SH-SY5Y (cell line): Measurements from ENCODE around the gene ABCA3.

ENCODE experiments used
- GATA2 ChIP-seq: IDR thresholded peaks from 2 replicates; pipeline ENCODE4 v1.6.1; 2011; ENCODE audit warnings: mild to moderate bottlenecking, low read depth, low read length
- GATA3 ChIP-seq: IDR thresholded peaks from 2 replicates; pipeline ENCODE4 v1.6.1; 2011; ENCODE audit warnings: low read depth, mild to moderate bottlenecking, low read length, moderate library complexity

The ABCA3 gene

DNA sequence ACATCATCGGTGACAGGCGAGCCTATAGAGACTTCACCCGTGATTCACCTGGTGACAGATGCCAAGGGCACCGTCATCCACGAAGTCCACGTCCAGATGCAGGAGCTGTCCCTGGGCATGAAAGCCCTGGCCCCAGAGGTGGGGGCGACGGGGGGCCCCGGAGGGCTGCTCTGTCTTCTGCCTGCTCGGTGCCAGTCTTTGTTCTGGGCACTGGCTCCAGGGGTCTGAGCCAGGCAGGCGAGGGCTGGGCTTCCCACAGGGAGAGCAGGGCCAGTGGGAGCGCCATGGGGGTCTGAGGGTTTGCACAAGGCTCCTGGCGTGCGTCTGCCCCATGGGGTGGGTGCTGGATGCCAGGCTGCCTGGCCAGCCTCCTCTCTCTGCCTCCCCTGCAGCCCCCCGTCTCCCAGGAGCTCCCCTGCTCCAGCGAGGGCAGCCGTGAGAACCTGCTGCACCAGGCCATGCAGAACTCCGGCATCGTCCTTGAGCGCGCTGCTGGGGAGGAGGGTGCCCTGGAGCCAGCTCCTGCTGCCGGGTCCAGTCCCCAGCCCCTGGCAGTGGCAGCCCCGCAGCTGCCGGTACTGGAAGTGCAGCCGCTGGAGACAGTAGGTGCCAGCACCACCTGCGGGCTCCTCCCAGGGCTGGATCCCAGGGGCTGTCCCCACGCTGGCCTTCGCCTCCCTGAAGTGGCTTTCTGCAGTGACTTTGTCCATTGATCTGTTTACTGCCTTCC lies 107.3 kb downstream of the ABCA3 start:
- TF ChIP-seq GATA2 = no peak
- TF ChIP-seq GATA3 = no peak

- TF ChIP-seq GATA2 (no peak), GATA3 (no peak)
Observed at GRCh38 chr16:2232094-2232990, 108.2 kb downstream of the ABCA3 start.

- TF ChIP-seq GATA3 (no peak), GATA2 (no peak)
Observed at GRCh38 chr16:2231016-2231931, 109.3 kb downstream of the ABCA3 start.

DNA sequence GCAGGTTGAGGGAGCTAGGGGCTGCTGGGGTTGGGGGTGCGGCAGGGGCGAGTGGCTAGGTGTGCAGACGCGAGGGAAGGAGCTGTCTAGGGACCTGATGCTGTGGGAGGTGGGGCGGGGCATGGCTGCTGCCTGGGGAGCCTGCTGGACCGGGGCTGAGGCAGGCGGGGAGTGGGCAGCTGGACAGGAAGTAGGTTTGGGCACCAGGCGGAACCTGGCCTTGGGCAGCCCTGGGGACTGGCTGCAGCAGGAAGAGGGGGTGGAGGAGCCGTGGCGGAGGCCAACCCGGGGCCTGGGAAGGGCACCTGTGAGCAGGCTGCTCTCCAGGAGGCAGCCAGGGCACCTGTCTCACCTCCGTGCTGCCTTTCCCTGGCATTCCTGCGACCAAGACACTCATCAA lies 110.2 kb downstream of the ABCA3 start:
- no peak for TF ChIP-seq GATA3
- no peak for TF ChIP-seq GATA2

DNA sequence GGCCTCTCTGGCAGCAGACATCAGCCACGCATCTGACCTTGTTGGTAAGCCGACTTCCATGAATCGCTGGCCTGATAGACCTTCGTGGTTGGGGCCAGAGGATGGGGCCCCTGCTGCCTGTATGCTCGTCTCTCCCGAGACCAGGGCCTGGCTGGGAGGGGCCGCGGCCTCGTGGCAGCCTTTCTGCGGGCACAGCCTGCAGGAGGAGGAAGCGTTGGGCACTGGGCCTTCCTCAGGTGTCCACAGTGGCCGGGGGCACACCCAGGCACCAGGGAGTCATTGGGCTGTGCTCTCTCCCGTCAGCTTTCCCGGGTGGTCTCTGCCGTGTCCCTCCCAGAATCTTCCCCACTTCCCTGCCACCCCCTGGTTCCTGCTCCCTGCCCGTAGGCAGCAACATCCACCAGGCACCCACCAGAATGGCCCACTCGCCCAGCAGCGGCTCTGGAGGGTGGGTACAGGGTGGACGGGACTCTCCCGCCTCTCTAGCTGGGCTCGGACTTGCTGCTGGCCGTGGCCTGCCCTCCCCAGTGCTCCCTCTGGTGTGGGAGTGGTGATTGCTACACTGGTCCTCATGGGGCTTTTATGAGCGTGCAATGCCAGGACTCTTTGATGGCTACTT lies 110.8 kb downstream of the ABCA3 start:
- no peak for TF ChIP-seq GATA2
- no peak for TF ChIP-seq GATA3

- TF ChIP-seq GATA3 = no peak
- no peak for TF ChIP-seq GATA2
Observed at GRCh38 chr16:2229091-2229490, 111.4 kb downstream of the ABCA3 start.

DNA sequence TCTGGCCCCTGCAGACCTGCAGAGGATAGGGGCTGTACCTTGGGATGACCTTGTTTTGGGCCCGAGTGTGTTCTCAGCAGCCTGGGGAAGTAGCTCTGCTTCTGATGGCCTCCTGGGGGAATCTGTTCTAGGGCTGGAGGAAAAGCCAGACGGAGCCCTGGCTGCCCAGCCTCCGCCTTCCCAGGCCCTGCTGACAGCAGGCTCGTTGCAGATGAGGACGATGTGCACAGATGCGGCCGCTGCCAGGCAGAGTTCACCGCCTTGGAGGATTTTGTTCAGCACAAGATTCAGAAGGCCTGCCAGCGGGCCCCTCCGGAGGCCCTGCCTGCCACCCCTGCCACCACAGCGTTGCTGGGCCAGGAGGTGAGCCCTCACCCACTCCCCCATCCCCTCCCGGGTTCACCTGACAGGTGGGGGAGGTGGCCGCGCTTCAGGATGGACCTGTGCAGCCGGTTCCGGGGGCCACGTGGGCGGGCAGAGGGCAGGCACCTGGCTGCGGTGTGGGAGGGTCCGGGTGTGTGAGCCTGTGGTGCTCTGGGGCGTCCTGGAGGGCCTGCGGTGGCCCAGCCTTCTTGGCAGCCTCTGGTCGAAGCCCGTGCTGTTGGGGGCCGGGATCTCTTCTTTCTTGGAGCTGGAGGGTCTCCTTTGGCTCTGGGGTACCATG lies 112.2 kb downstream of the ABCA3 start:
- TF ChIP-seq GATA3 (no peak), GATA2 (no peak)

DNA sequence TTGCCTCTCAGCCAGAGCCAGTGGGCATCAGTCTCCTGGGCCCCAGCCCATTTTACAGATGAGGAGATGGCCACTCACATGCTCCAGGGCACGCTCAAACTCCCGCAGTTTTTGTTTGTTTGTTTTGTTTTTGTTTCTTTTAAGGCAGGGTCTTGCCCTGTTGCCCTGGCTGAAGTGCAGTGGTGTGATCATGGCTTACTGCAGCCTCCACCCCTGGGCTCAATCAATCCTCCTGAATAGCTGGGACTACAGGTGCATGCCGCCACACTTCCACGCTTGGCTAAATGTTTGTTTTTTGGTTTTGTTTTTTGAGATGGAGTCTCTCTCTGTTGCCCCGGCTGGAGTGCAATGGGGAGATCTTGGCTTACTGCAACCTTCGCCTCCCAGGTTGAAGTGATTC lies 113.6 kb downstream of the ABCA3 start:
- TF ChIP-seq GATA3 (no peak), GATA2 (no peak)

GRCh38 chr16:2226245-2226793 lies 114.2 kb downstream of the ABCA3 start:
- no peak for TF ChIP-seq GATA3
- TF ChIP-seq GATA2 = no peak
